Suprapubic skin (tissue), 3 donors: ENCODE results near the gene EGFR.

Experiments
- EP300 ChIP-seq: sonication (generic); formaldehyde crosslinking; IDR thresholded peaks from one replicate; pipeline ENCODE4 v1.6.1; 2017; ENCODE audit warnings: antibody characterized with exemption
- POLR2A ChIP-seq, 2 donors: fragments of 450-650 bp; IDR thresholded peaks; one replicate each; pipeline ENCODE4 v1.6.1; 2017; ENCODE audit warnings: antibody characterized with exemption in 2 of 2, mild to moderate bottlenecking in 2 of 2, moderate library complexity in 2 of 2
- TF ChIP-seq, protein P1 (sequence below), 2 donors: fragments of 200-600 bp in 1 of 2; fragments of 450-650 bp in 1 of 2; sonication (generic) in 1 of 2; IDR thresholded peaks; one replicate each; pipeline ENCODE4 v1.5.1; 2016 to 2019; ENCODE audit warnings: antibody characterized with exemption in 2 of 2, mild to moderate bottlenecking in 1 of 2, moderate library complexity in 1 of 2

GRCh38 chr7:55252386-55252785, 233.6 kb downstream of the EGFR start:
- TF ChIP-seq, protein P1, sequence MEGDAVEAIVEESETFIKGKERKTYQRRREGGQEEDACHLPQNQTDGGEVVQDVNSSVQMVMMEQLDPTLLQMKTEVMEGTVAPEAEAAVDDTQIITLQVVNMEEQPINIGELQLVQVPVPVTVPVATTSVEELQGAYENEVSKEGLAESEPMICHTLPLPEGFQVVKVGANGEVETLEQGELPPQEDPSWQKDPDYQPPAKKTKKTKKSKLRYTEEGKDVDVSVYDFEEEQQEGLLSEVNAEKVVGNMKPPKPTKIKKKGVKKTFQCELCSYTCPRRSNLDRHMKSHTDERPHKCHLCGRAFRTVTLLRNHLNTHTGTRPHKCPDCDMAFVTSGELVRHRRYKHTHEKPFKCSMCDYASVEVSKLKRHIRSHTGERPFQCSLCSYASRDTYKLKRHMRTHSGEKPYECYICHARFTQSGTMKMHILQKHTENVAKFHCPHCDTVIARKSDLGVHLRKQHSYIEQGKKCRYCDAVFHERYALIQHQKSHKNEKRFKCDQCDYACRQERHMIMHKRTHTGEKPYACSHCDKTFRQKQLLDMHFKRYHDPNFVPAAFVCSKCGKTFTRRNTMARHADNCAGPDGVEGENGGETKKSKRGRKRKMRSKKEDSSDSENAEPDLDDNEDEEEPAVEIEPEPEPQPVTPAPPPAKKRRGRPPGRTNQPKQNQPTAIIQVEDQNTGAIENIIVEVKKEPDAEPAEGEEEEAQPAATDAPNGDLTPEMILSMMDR (IDR thresholded peaks at IDR 0.05) = no peak
- TF ChIP-seq POLR2A (IDR thresholded peaks at IDR 0.05) (no peak), EP300 (no peak)
